ENCODE results near the gene GJD2.

GJD2 gene

GRCh38 chr15:34749691-34750090 lies 5.1 kb downstream of the GJD2 start:
- DNase-seq (ENCODE audit: low read depth in 1 of 2, low spot score in 1 of 2): no peak
- no peak overlapping the region for H3K4me3 ChIP-seq (replicated peaks; ENCODE audit: insufficient read depth, low read length)
- peaks cover 25% of the 10 kb centered on the region for H3K27me3 ChIP-seq (ENCODE audit: insufficient read depth, poor library complexity, severe bottlenecking)
- no peak overlapping the region for H3K27ac ChIP-seq (replicated peaks)
- TF ChIP-seq REST (IDR thresholded peaks at IDR 0.05; ENCODE audit: insufficient replicate concordance, low read depth) (no peak), SPI1 (IDR thresholded peaks at IDR 0.05; ENCODE audit: borderline replicate concordance, low read depth) (no peak), GABPA (IDR thresholded peaks at IDR 0.05; ENCODE audit: low read depth) (no peak), POLR2AphosphoS5 (IDR thresholded peaks at IDR 0.05; ENCODE audit: low read depth) (no peak)
- TF ChIP-seq, protein P1, sequence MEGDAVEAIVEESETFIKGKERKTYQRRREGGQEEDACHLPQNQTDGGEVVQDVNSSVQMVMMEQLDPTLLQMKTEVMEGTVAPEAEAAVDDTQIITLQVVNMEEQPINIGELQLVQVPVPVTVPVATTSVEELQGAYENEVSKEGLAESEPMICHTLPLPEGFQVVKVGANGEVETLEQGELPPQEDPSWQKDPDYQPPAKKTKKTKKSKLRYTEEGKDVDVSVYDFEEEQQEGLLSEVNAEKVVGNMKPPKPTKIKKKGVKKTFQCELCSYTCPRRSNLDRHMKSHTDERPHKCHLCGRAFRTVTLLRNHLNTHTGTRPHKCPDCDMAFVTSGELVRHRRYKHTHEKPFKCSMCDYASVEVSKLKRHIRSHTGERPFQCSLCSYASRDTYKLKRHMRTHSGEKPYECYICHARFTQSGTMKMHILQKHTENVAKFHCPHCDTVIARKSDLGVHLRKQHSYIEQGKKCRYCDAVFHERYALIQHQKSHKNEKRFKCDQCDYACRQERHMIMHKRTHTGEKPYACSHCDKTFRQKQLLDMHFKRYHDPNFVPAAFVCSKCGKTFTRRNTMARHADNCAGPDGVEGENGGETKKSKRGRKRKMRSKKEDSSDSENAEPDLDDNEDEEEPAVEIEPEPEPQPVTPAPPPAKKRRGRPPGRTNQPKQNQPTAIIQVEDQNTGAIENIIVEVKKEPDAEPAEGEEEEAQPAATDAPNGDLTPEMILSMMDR (IDR thresholded peaks at IDR 0.05; ENCODE audit: insufficient read depth, low read length): no peak

DNA sequence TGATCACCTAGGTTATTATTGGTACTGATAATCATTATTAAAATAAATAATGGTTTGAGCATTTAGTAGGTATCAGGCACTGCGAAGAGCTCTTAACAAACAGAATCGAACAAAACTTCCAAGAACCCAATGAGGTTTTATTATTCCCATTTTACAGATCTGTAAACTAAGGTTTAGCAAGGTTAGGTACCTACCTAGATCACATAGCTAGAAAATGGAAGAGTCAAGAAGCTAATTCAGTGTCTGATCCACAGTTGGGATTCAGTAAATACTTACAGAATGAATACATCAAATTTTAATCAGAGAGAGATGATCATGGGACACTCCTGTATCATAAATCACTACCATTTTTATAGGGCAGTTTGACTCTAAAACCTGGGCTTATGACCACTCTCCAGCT lies 15.5 kb downstream of the GJD2 start:
- peaks cover 9% of the 10 kb centered on the region for H3K27me3 ChIP-seq (ENCODE audit: insufficient read depth, poor library complexity, severe bottlenecking)
- no peak overlapping the region for H3K27ac ChIP-seq (replicated peaks)
- H3K4me3 ChIP-seq (replicated peaks; ENCODE audit: insufficient read depth, low read length): no peak overlapping the region
- TF ChIP-seq SPI1 (IDR thresholded peaks at IDR 0.05; ENCODE audit: borderline replicate concordance, low read depth): no peak
- TF ChIP-seq REST (IDR thresholded peaks at IDR 0.05; ENCODE audit: insufficient replicate concordance, low read depth): no peak
- no peak for TF ChIP-seq GABPA (IDR thresholded peaks at IDR 0.05; ENCODE audit: low read depth)
- TF ChIP-seq, protein P1 (IDR thresholded peaks at IDR 0.05; ENCODE audit: insufficient read depth, low read length): no peak
- no peak for TF ChIP-seq POLR2AphosphoS5 (IDR thresholded peaks at IDR 0.05; ENCODE audit: low read depth)
- no peak for DNase-seq (ENCODE audit: low read depth in 1 of 2, low spot score in 1 of 2)

GRCh38 chr15:34738002-34738401 lies 16.8 kb downstream of the GJD2 start:
- no peak for DNase-seq (ENCODE audit: low read depth in 1 of 2, low spot score in 1 of 2)
- Histone ChIP-seq H3K27ac (replicated peaks) (no peak overlapping the region), H3K27me3 (ENCODE audit: insufficient read depth, poor library complexity, severe bottlenecking) (peaks cover 9% of the 10 kb centered on the region), H3K4me3 (replicated peaks; ENCODE audit: insufficient read depth, low read length) (no peak overlapping the region)
- TF ChIP-seq, protein P1 (IDR thresholded peaks at IDR 0.05; ENCODE audit: insufficient read depth, low read length): no peak
- no peak for TF ChIP-seq GABPA (IDR thresholded peaks at IDR 0.05; ENCODE audit: low read depth)
- TF ChIP-seq POLR2AphosphoS5 (IDR thresholded peaks at IDR 0.05; ENCODE audit: low read depth): no peak
- TF ChIP-seq REST (IDR thresholded peaks at IDR 0.05; ENCODE audit: insufficient replicate concordance, low read depth): no peak
- no peak for TF ChIP-seq SPI1 (IDR thresholded peaks at IDR 0.05; ENCODE audit: borderline replicate concordance, low read depth)
